H1 (cell line): ENCODE measurements around the gene ADD1. TPM values are rescaled to one million over a fixed set of nuclear protein-coding genes. Genes with fewer than 3 reads are reported as not detected.

ENCODE experiments used
- CTCF ChIA-PET: fragments of 300-600 bp; sonication (Branson Sonifier 250); formaldehyde crosslinking; loops from one replicate; lab custom pipeline; 2021; ENCODE audit not compliant: partially characterized antibody; lab: Charles Lee
- POLR2A ChIA-PET: fragments of 300-600 bp; sonication (Branson Sonifier 250); formaldehyde crosslinking; loops from one replicate; lab custom pipeline; 2021; ENCODE audit warnings: inconsistent platforms; ENCODE audit not compliant: partially characterized antibody; lab: Charles Lee
- DNase-seq, 2 experiments: peaks; one replicate each; pipeline versions ENCODE4 v3.0.0 to v3.0.0-alpha.2; 2010 to 2022; ENCODE audit warnings: low spot score in 2 of 2, low read depth in 1 of 2, mixed read lengths in 1 of 2
- FAIRE-seq: peaks from 2 replicates; lab custom pipeline; 2011; peaks lifted over from hg19 to GRCh38; lab: Jason Lieb, UNC
- H2AFZ ChIP-seq: 2 replicates; pipeline ENCODE4 v1.8.1; 2012; ENCODE audit warnings: low read length, inconsistent platforms
- H2AK5ac ChIP-seq: 2 replicates; pipeline ENCODE4 v1.6.1; 2013; ENCODE audit warnings: low read depth, low read length
- H2BK120ac ChIP-seq: replicated peaks from 2 replicates; pipeline ENCODE3; 2013; ENCODE audit warnings: low read depth, low read length, inconsistent platforms
- H2BK12ac ChIP-seq: 2 replicates; pipeline ENCODE4 v1.6.1; 2013; ENCODE audit warnings: low read depth, low read length
- H2BK15ac ChIP-seq: 2 replicates; pipeline ENCODE4 v1.6.1; 2013; ENCODE audit warnings: low read length
- H2BK20ac ChIP-seq: 2 replicates; pipeline ENCODE4 v1.6.1; 2013; ENCODE audit warnings: low read length
- H2BK5ac ChIP-seq: 2 replicates; pipeline ENCODE4 v1.6.1; 2013; ENCODE audit warnings: low read depth, low read length
- H3K14ac ChIP-seq: 2 replicates; pipeline ENCODE4 v1.6.1; 2013; ENCODE audit warnings: inconsistent platforms; ENCODE audit not compliant: insufficient read length
- H3K18ac ChIP-seq: 2 replicates; pipeline ENCODE4 v1.6.1; 2013; ENCODE audit warnings: low read length; ENCODE audit errors: extremely low read depth
- H3K23ac ChIP-seq: 2 replicates; pipeline ENCODE4 v1.6.1; 2013; ENCODE audit warnings: inconsistent platforms; ENCODE audit not compliant: insufficient read length
- H3K23me2 ChIP-seq: 2 replicates; pipeline ENCODE4 v1.6.1; 2013; ENCODE audit warnings: low read depth, low read length
- H3K27ac ChIP-seq: 2 replicates; pipeline ENCODE4 v1.6.1; 2011; ENCODE audit warnings: low read depth, low read length, inconsistent platforms
- H3K27me3 ChIP-seq, 4 experiments: replicated peaks in 1 of 4; 1 replicate in 1 of 4; 2 replicates in 3 of 4; pipeline versions ENCODE4 v1.6.1 to v1.8.1; 2011 to 2013; ENCODE audit warnings: low read length in 3 of 4, mild to moderate bottlenecking in 3 of 4, inconsistent platforms in 2 of 4, mixed read lengths in 2 of 4, moderate library complexity in 1 of 4; ENCODE audit not compliant: control insufficient read depth in 3 of 4, insufficient read depth in 3 of 4; ENCODE audit errors: extremely low read depth in 1 of 4
- H3K36me3 ChIP-seq, 4 experiments: 2 replicates each; pipeline versions ENCODE4 v1.6.1 to v1.8.1; 2011 to 2013; ENCODE audit warnings: mild to moderate bottlenecking in 4 of 4, low read length in 3 of 4, moderate library complexity in 2 of 4, control low read depth in 1 of 4, inconsistent platforms in 1 of 4; ENCODE audit not compliant: insufficient read depth in 4 of 4, control insufficient read depth in 2 of 4
- H3K4ac ChIP-seq: replicated peaks from 2 replicates; pipeline ENCODE3; 2013; ENCODE audit warnings: low read length, low read depth, mixed read lengths, inconsistent platforms; ENCODE audit not compliant: insufficient read length
- H3K4me1 ChIP-seq, 4 experiments: replicated peaks in 1 of 4; 1 replicate in 1 of 4; 2 replicates in 3 of 4; pipeline versions ENCODE4 v1.6.1 to v1.8.1; 2011 to 2013; ENCODE audit warnings: low read length in 3 of 4, inconsistent platforms in 2 of 4, mixed read lengths in 1 of 4; ENCODE audit not compliant: insufficient read depth in 4 of 4, control insufficient read depth in 3 of 4
- H3K4me2 ChIP-seq, 2 experiments: 2 replicates each; pipeline versions ENCODE4 v1.6.1 to v1.8.1; 2011 to 2013; ENCODE audit warnings: low read depth in 2 of 2, low read length in 2 of 2, control low read depth in 1 of 2, inconsistent platforms in 1 of 2, mild to moderate bottlenecking in 1 of 2; ENCODE audit not compliant: insufficient read depth in 1 of 2
- H3K4me3 ChIP-seq, 4 experiments: fragments of 200-600, 300-600 bp in 1 of 4; sonication (generic), shearing (Covaris generic), sonication (Bioruptor Twin) in 1 of 4; 2 replicates each; pipeline versions ENCODE4 v1.5.1 to v1.8.1; 2011 to 2016; ENCODE audit warnings: low read length in 4 of 4, low read depth in 3 of 4, control low read depth in 2 of 4, inconsistent platforms in 2 of 4, mild to moderate bottlenecking in 2 of 4, mixed read lengths in 1 of 4, moderate library complexity in 1 of 4; ENCODE audit not compliant: insufficient read depth in 2 of 4; ENCODE audit errors: extremely low read depth in 1 of 4
- H3K56ac ChIP-seq: replicated peaks from 2 replicates; pipeline ENCODE3; 2013; ENCODE audit warnings: low read depth, mild to moderate bottlenecking, mixed read lengths, low read length, inconsistent platforms; ENCODE audit not compliant: insufficient read length
- H3K79me1 ChIP-seq: 2 replicates; pipeline ENCODE4 v1.6.1; 2013; ENCODE audit warnings: low read depth, low read length, control low read depth
- H3K79me2 ChIP-seq, 2 experiments: 2 replicates each; pipeline versions ENCODE4 v1.6.1 to v1.8.1; 2012 to 2013; ENCODE audit warnings: low read length in 2 of 2, mild to moderate bottlenecking in 2 of 2, inconsistent platforms in 1 of 2; ENCODE audit not compliant: insufficient read depth in 2 of 2, control insufficient read depth in 1 of 2
- H3K9ac ChIP-seq, 4 experiments: replicated peaks in 1 of 4; 1 replicate in 1 of 4; 2 replicates in 3 of 4; pipeline versions ENCODE4 v1.6.1 to v1.8.1; 2011 to 2013; ENCODE audit warnings: low read depth in 3 of 4, low read length in 3 of 4, control low read depth in 2 of 4, mild to moderate bottlenecking in 2 of 4, moderate library complexity in 2 of 4, inconsistent platforms in 1 of 4; ENCODE audit errors: extremely low read depth in 1 of 4
- H3K9me3 ChIP-seq, 2 experiments: 2 replicates each; pipeline versions ENCODE4 v1.6.1 to v1.8.1; 2012 to 2013; ENCODE audit warnings: mild to moderate bottlenecking in 2 of 2, moderate library complexity in 2 of 2, control low read depth in 1 of 2, inconsistent platforms in 1 of 2, low read depth in 1 of 2, low read length in 1 of 2, mixed read lengths in 1 of 2; ENCODE audit not compliant: insufficient read depth in 2 of 2
- H4K20me1 ChIP-seq, 2 experiments: replicated peaks in 1 of 2; 2 replicates each; pipeline versions ENCODE3 to v1.8.1; 2011 to 2013; ENCODE audit warnings: inconsistent platforms in 2 of 2, low read length in 2 of 2, mild to moderate bottlenecking in 1 of 2; ENCODE audit not compliant: insufficient read depth in 2 of 2, control insufficient read depth in 1 of 2
- H4K5ac ChIP-seq: 2 replicates; pipeline ENCODE4 v1.6.1; 2013; ENCODE audit warnings: low read length, low read depth, mixed read lengths, inconsistent platforms; ENCODE audit not compliant: insufficient read length
- H4K8ac ChIP-seq: 2 replicates; pipeline ENCODE4 v1.8.0; 2013; ENCODE audit warnings: mild to moderate bottlenecking, moderate library complexity, low read length, inconsistent platforms; ENCODE audit not compliant: insufficient read depth; ENCODE audit errors: extremely low read depth
- H4K91ac ChIP-seq: replicated peaks from 2 replicates; pipeline ENCODE3; 2013; ENCODE audit warnings: low read length, mixed read lengths, inconsistent platforms; ENCODE audit not compliant: insufficient read length
- BCL11A ChIP-seq, 2 experiments: IDR thresholded peaks; one replicate each; pipeline ENCODE4 v1.6.1; 2011; ENCODE audit warnings: low read depth in 2 of 2, low read length in 2 of 2, mild to moderate bottlenecking in 2 of 2
- FOSL1 ChIP-seq: IDR thresholded peaks from 2 replicates; pipeline ENCODE4 v1.6.1; 2011; ENCODE audit warnings: mild to moderate bottlenecking, low read depth, low read length, moderate library complexity; ENCODE audit not compliant: insufficient read depth
- HDAC6 ChIP-seq: IDR thresholded peaks from one replicate; pipeline ENCODE4 v1.7.1; 2012; ENCODE audit warnings: low read depth, mild to moderate bottlenecking, inconsistent platforms, low read length, moderate library complexity
- PHF8 ChIP-seq: fragments of 200-600 bp; sonication (generic); conservative IDR thresholded peaks from 2 replicates; pipeline ENCODE4 v1.7.1; 2012; ENCODE audit warnings: low read depth, mild to moderate bottlenecking, inconsistent platforms, low read length, moderate library complexity
- POU5F1 ChIP-seq: IDR thresholded peaks from 2 replicates; pipeline ENCODE4 v1.6.1; 2011; ENCODE audit warnings: low read depth, mild to moderate bottlenecking, low read length, moderate library complexity
- RFX5 ChIP-seq: IDR thresholded peaks from 2 replicates; pipeline ENCODE4 v1.6.1; 2011; ENCODE audit warnings: low read depth, low read length, improper control_type of control experiment, borderline replicate concordance
- SP4 ChIP-seq: IDR thresholded peaks from 2 replicates; pipeline ENCODE4 v1.6.1; 2012; ENCODE audit warnings: low read length, inconsistent platforms
- TBP ChIP-seq: IDR thresholded peaks from 2 replicates; pipeline ENCODE4 v1.6.1; 2011; ENCODE audit warnings: low read depth, low read length, improper control_type of control experiment
- WGBS, 2 experiments: shearing (Covaris generic) in 1 of 2; methylation state at CpG; one replicate each; pipeline versions ENCODE4 v1.1.6 to v1.1.7; 2013 to 2015; ENCODE audit warnings: low lambda C conversion rate in 2 of 2, mixed read lengths in 2 of 2, inconsistent platforms in 1 of 2, low coverage in 1 of 2, missing lambda C conversion rate in 1 of 2; ENCODE audit not compliant: insufficient replicate concordance in 2 of 2, insufficient coverage in 1 of 2, insufficient read length in 1 of 2; ENCODE audit errors: extremely low coverage in 1 of 2, missing lambda C conversion rate in 1 of 2; 5-methylcytosine and 5-hydroxymethylcytosine counted together
- polyA plus RNA-seq, 7 experiments: library from polyadenylated mRNA; depleted of rRNA in 3 of 7; stranded (reverse) in 5 of 7; unstranded in 2 of 7; fragments of >200 nt in 5 of 7; fragments of 200-250 nt in 2 of 7; gene quantifications; 1 replicate in 5 of 7; 2 replicates in 1 of 7; 4 replicates in 1 of 7; pipeline versions ENCODE4 v1.2.1 to v1.2.3, GENCODE V29; 2011 to 2013; ENCODE audit warnings: missing spikeins in 2 of 7, mixed read lengths in 2 of 7
- total RNA-seq: library from RNA; stranded (reverse); fragmentation: NEBNext Ultra II Directional; extraction: Animal tissue kit (Norgen Biotek cat#: 25700); gene quantifications from 2 replicates; pipeline ENCODE4 v1.2.1, GENCODE V29; 2021
- TF ChIP-seq, protein P1 (sequence below): IDR thresholded peaks from 2 replicates; pipeline ENCODE4 v1.6.1; 2012; ENCODE audit warnings: inconsistent platforms
- TF ChIP-seq, protein P2 (sequence below): IDR thresholded peaks from 2 replicates; pipeline ENCODE4 v1.6.1; 2012; ENCODE audit warnings: inconsistent platforms

ADD1 gene
- total and polyA plus RNA-seq, 2 of the 8 experiments (the other 6 are each of a cell fraction or from before 2014, with no cell fraction given): 113 to 143 TPM

- no peak overlapping the region for H3K18ac ChIP-seq
- no peak overlapping the region for H3K4ac ChIP-seq
- FAIRE-seq (no peak), DNase-seq (no peak)
- H3K14ac ChIP-seq: no peak overlapping the region
- no peak overlapping the region for H3K9ac ChIP-seq
- no peak overlapping the region for H4K5ac ChIP-seq
- ChIA-PET CTCF (interaction anchor here (0.6 kb wide), 1 partner anchor 10 kb away, joined by 5 read pairs; no protein-coding TSS in a partner anchor), POLR2A (no interaction called here)
- H3K56ac ChIP-seq: no peak overlapping the region
- H4K8ac ChIP-seq: no peak overlapping the region
- no peak overlapping the region for H2BK5ac ChIP-seq
- WGBS, 2 experiments: 95% methylated on average over 5 of the region's 5 CpGs; no CpG with 5 or more reads in 1 of the 2 experiments
- H3K79me1 ChIP-seq: no peaks in the 10 kb centered on the region; the same call in 1 of the 2 replicates
- H4K20me1 ChIP-seq: no peaks in the 10 kb centered on the region
- H3K4me3 ChIP-seq: no peak overlapping the region
- no peaks in the 10 kb centered on the region for H3K4me1 ChIP-seq
- H2BK12ac ChIP-seq: no peak overlapping the region
- H2AFZ ChIP-seq: no peak overlapping the region
- H3K9me3 ChIP-seq: no peaks in the 10 kb centered on the region
- H2BK15ac ChIP-seq: no peak overlapping the region
- H3K27ac ChIP-seq: no peak overlapping the region; the same call in 1 of the 2 replicates
- H3K23ac ChIP-seq: no peak overlapping the region
- no peaks in the 10 kb centered on the region for H3K27me3 ChIP-seq
- no peak overlapping the region for H2AK5ac ChIP-seq
- peaks cover 2 to 21% (median 9%) of the 10 kb centered on the region in 4 experiments; a peak in 7 of 8 replicates for H3K36me3 ChIP-seq
- no peak overlapping the region for H3K4me2 ChIP-seq
- no peak overlapping the region for H2BK120ac ChIP-seq
- H3K23me2 ChIP-seq: no peaks in the 10 kb centered on the region
- no peak overlapping the region for H2BK20ac ChIP-seq
- no peak overlapping the region for H4K91ac ChIP-seq
- no peaks in the 10 kb centered on the region for H3K79me2 ChIP-seq
- TF ChIP-seq HDAC6 (no peak), PHF8 (no peak), FOSL1 (no peak), SP4 (no peak), RFX5 (no peak), BCL11A (IDR thresholded peaks at IDR 0.05; ENCODE audit: low read depth in 2 of 2, low read length in 2 of 2) (no peak), POU5F1 (no peak), TBP (no peak)
- TF ChIP-seq, protein P1, sequence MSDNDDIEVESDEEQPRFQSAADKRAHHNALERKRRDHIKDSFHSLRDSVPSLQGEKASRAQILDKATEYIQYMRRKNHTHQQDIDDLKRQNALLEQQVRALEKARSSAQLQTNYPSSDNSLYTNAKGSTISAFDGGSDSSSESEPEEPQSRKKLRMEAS: no peak
- TF ChIP-seq, protein P2, sequence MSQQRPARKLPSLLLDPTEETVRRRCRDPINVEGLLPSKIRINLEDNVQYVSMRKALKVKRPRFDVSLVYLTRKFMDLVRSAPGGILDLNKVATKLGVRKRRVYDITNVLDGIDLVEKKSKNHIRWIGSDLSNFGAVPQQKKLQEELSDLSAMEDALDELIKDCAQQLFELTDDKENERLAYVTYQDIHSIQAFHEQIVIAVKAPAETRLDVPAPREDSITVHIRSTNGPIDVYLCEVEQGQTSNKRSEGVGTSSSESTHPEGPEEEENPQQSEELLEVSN: no peak
Measured at GRCh38 chr4:2891294-2891693, 47.6 kb downstream of the ADD1 start.
